NCI-H226 (cell line): ENCODE measurements around the gene IMMP2L.
"Not testable (repeated sequence)": the region's sequence is repeated elsewhere in the genome, so short reads cannot be mapped to it uniquely, and the experiment has no call there.

Experiments used
- DNase-seq: peaks from one replicate; pipeline ENCODE4 v3.0.0-alpha.2; 2015

The IMMP2L gene

GRCh38 chr7:111323670-111324069, 238.6 kb downstream of the IMMP2L start:
- not testable (repeated sequence) for DNase-seq

GRCh38 chr7:111320133-111320532, 242.2 kb downstream of the IMMP2L start:
- no peak for DNase-seq

- DNase-seq: no peak
These were observed 249.3 kb downstream of the IMMP2L start for GRCh38 chr7:111312966-111313365.

- no peak for DNase-seq
These were observed 253.6 kb downstream of the IMMP2L start for GRCh38 chr7:111308691-111309090.

- no peak for DNase-seq
These were observed 260.4 kb downstream of the IMMP2L start for GRCh38 chr7:111301891-111302290.

- no peak for DNase-seq
These were observed 267.8 kb downstream of the IMMP2L start for GRCh38 chr7:111294494-111294893.

- no peak for DNase-seq
These were observed 270.2 kb downstream of the IMMP2L start for GRCh38 chr7:111292026-111292470.

- no peak for DNase-seq
These were observed 271.3 kb downstream of the IMMP2L start for GRCh38 chr7:111290982-111291381.

- no peak for DNase-seq
These were observed 271.9 kb downstream of the IMMP2L start for GRCh38 chr7:111290419-111290818.

GRCh38 chr7:111288441-111288840, 273.9 kb downstream of the IMMP2L start:
- not testable (repeated sequence) for DNase-seq

- no peak for DNase-seq
These were observed 279.7 kb downstream of the IMMP2L start for GRCh38 chr7:111282626-111283025.

GRCh38 chr7:111274857-111275256, 287.4 kb downstream of the IMMP2L start:
- peak; percentile 69 for DNase-seq

- peak; percentile 44 for DNase-seq
These were observed 290.2 kb downstream of the IMMP2L start for GRCh38 chr7:111272092-111272491.

GRCh38 chr7:111270794-111271193, 291.5 kb downstream of the IMMP2L start:
- not testable (repeated sequence) for DNase-seq

- DNase-seq: no peak
These were observed 293.4 kb downstream of the IMMP2L start for GRCh38 chr7:111268941-111269340.

- peak; percentile 7 for DNase-seq
These were observed 295.7 kb downstream of the IMMP2L start for GRCh38 chr7:111266613-111267012.

- no peak for DNase-seq
These were observed 296.9 kb downstream of the IMMP2L start for GRCh38 chr7:111265394-111265793.

- DNase-seq: no peak
These were observed 297.3 kb downstream of the IMMP2L start for GRCh38 chr7:111264981-111265380.

- no peak for DNase-seq
These were observed 298.0 kb downstream of the IMMP2L start for GRCh38 chr7:111264111-111264868.

GRCh38 chr7:111262293-111263116, 299.8 kb downstream of the IMMP2L start:
- no peak for DNase-seq

- DNase-seq: no peak
These were observed 300.8 kb downstream of the IMMP2L start for GRCh38 chr7:111261496-111261895.

GRCh38 chr7:111259991-111260390, 302.3 kb downstream of the IMMP2L start:
- no peak for DNase-seq

GRCh38 chr7:111256391-111256790, 305.9 kb downstream of the IMMP2L start:
- no peak for DNase-seq

GRCh38 chr7:111255576-111255975, 306.7 kb downstream of the IMMP2L start:
- DNase-seq: peak; percentile 36
